HG02610 (cell line): ENCODE measurements around the gene RCAN3.
A peak's percentile ranks its signal among the peaks of the same experiment; 100 is the strongest.
"Not testable (repeated sequence)": the region's sequence is repeated elsewhere in the genome, so short reads cannot be mapped to it uniquely, and the experiment has no call there.

Experiments
- ATAC-seq: cut with Tn5 transposase; IDR thresholded peaks from one replicate; pipeline ENCODE4 v1.9.1; 2021; ENCODE audit warnings: mild to moderate bottlenecking, moderate library complexity; ENCODE audit not compliant: unreplicated experiment

Gene RCAN3

DNA sequence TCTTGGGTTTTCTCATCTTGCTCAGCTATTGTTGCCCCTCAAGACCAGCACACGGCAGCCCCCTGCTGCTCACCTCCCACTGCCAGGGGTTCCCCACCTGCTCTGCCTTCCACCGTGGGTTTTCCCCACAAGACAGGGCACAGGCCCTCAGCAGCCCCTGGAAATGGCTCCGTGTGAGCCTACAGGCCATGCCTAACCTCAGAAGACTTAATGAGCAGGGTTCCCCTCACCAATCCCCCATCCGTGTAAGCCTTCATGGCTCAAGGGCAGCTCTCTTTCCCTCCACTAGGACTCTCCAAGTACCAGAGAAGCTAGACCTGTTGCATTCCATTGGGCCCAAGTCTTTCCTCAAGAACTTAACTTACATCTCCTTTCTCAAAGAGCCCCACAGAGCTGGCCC is 18.4 kb upstream of the RCAN3 start:
- no peak for ATAC-seq

DNA sequence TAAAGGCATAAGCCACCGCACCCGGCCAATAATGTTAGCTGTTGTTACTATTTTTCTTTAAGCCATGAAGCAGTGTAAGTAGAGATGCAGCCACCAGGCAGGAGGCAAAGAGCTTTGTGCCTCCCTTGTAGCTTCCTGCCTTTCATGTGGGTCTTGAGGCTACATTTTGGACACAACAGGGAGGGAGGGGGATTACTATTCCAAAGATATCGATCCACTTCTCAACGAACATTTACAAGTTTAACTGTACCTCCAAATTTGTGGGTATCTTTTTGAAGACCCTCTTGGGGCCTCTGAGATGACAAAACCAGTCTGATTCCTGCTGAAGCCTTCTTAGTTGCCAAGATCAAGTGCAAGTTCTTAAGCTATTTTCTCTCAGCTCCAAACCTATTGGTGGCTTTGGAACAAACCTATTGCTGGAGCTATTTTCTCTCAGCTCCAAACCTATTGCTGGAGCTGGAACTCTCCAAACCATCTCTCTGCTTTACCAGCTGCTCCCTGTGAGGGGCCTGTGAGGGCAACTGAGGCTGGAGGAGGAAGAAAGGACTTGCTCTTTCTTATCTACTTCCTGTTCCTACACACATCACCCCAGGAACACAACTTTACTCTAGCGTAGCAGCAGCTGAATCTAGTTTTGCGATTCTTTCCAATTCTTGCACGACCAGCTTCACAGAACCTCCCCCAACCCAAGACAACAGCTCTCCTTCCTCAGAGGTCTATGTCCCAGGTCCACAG is 16.1 kb upstream of the RCAN3 start:
- ATAC-seq = no peak

DNA sequence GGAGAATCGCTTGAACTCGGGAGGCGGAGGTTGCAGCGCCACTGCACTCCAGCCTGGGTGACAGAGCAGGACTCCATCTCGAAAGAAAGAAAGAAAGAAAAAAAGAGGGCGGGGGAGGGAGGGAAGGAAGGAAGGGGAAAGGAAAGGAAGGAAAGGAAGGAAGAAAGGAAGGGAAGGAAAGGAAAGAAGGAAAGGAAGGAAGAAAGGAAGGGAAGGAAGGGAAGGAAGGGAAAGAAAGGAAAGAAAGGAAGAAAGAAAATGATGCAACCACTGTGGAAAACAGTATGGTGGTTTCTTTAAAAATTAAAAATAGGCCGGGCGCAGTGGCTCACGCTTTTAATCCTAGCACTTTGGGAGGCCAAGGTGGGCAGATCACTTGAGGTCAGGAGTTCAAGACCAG is 15.2 kb upstream of the RCAN3 start:
- ATAC-seq = no peak

DNA sequence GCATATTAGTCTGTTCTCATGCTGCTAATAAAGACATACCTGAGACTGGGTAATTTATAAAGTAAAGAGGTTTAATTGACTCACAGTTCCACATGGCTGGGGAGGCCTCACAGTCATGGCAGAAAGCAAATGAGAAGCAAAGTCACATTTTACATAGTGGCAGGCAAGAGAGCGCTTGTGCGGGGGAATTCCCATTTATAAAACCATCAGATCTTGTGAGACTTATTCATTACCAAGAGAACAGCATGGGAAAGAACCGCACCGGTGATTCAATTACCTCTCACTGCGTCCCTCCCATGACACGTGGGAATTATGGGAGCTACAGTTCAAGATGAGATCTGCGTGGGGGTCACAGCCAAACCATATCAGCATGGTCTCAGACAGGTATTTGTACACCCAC is 14.5 kb upstream of the RCAN3 start:
- ATAC-seq = not testable (repeated sequence)

DNA sequence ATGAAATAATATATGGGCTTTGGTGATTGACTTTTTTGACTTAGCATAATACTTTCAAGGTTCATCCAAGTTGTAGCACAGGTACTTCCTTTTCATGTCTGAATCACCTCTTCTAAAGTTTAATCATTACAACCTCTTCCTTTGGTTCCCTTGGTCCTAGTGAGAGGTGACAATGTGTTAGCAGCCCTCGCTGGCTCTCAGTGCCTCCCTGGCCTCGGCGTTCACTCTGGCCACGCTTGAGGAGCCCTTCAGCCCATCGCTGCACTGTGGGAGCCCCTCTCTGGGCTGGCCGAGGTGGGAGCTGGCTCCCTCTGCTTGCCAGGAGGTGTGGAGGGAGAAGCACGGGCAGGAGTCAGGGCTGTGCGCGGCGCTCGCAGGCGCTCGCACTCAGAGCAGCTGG is 13.0 kb upstream of the RCAN3 start:
- no peak for ATAC-seq

DNA sequence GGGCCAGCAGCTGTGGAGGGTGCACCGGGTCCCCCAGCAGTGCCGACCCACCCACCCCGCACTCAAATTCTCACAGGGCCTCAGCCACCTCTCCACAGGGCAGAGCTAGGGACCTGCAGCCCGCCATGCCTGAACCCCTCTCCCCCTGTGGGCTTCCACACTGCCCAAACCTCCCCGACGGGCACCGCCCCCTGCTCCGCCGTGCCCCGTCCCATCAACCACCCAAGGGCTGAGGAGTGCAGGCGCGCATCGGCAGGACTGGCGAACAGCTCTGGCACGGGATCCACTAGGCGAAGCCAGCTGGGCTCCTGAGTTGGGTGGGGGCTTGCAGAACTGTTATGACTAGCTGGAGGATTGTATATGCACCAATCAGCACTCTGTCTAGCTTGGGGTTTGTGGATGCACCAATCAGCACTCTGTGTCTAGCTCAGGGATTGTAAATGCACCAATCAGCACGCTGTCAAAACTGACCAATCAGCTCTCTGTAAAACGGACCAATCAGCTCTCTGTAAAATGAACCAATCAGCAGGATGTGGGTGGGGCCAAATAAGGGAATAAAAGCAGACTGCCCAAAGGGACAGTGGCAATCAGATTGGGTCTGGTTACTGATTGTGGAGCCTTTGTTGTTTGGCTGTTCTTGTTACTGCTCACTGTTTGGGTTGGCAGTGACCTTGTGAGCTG is 12.4 kb upstream of the RCAN3 start:
- ATAC-seq = no peak

DNA sequence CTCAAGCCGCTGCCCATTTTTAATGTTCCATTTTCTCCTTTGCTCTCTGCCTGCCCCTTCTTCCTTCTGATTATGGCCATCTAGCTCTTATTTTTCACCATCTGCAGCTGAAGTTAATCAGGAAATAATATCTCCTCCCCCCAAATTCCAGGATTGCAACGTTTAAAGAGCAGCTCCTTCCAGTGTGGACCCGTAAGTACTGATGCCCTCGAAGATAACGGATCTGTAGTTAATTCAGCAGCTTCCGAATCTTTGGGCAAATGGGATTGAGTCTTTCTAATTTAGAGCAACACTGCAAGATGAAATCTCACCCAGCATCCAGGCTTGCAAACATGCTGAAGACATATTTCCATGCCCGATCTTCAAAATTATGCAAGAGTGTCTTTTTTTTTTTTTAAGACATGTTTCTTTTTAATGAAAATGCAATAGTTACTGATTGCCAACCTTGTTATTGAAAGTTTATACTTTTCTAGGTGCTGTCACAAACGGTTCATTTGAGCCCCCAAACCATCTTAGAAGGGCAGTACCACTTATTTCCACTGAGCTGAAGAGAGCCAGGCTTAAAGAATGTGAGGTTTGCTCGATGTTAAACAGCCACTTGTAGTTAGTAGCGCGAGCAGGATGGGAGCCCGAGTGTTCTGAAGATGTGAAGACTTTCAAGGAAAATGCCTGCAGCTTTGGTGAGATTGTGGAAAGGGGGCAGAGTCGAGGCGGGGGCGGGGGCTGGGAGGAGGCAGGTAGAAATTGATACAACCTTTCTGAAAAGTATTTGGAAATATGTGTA is 10.9 kb upstream of the RCAN3 start:
- ATAC-seq = no peak

DNA sequence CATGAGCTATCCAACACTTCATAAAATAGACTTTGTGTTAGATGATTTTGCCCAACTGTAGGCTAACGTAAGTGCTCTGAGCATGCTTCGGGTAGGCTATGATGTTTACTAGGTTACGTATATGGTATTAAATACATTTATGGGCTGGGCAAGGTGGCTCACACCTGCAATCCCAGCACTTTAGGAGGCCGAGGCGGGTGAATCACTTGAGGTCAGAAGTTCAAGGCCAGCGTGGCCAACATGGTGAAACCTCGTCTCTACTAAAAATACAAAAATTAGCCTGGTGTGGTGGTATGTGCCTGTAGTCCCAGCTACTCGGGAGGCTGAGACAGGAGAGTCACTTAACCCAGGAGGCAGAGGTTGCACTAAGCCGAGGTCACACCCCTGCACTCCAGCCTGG is 9.7 kb upstream of the RCAN3 start:
- ATAC-seq = not testable (repeated sequence)

DNA sequence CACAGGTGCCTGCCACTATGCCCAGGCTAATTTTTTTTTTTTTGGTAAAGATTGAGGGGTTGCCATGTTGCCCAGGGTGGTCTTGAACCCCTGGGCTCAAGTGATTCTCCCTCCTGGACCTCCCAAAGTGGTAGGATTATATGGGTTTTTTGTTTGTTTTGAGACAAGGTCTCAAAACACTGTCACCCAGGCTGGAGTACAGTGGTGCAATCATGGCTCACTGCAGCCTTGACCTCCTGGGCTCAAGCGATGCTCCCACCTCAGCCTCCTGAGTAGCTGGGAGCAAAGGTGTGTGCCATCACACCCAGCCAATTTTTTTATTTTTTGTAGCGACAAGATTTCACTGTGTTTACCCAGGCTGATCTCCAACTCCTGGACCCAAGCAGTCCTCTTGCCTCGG is 8.9 kb upstream of the RCAN3 start:
- ATAC-seq = no peak

DNA sequence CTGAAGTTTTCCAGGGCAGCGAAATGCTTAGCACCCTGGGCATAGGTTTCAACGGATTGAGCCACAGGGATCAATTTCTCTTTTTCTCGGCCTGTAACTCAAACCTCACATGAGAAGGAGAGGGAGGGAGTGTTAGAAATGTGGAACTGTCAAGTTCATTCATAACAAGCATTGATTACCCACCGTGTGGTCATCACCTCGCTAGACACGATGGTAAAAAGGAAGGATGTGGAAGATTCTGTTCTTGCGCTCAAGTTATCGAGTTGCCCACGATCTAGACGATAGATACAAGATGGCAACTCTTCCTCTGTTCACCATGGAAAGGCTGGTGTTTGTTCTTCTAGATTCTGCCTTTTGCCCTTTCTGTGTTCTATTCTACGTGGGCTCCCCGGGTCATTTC is 4.0 kb upstream of the RCAN3 start:
- no peak for ATAC-seq

DNA sequence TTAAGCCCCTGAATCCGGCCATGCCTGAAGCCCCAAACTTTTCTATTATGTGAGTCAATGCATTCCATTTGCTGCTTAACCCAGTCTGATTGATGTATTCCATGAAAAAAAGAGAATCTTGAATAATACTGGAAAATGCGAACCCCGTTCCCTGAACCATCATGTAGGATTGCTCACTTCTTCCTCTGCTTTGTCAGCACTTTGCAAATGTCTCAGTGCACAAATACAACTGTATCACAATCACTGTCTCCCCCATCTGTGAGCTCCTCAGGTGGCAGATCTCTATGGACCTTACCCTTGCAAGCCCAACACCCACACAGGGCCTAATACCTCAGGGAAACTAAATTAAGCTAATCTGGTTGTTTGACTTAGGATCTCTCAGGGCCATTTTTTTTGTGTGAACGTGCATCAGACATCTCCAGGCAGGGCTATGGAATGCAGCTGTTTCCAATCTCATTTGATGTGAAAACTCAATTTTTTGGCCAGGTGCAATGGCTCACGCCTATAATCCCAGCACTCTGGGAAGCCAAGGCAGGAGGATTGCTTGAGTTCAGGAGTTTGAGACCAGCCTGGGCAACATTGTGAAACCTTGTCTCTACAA is 2.1 kb upstream of the RCAN3 start:
- no peak for ATAC-seq

DNA sequence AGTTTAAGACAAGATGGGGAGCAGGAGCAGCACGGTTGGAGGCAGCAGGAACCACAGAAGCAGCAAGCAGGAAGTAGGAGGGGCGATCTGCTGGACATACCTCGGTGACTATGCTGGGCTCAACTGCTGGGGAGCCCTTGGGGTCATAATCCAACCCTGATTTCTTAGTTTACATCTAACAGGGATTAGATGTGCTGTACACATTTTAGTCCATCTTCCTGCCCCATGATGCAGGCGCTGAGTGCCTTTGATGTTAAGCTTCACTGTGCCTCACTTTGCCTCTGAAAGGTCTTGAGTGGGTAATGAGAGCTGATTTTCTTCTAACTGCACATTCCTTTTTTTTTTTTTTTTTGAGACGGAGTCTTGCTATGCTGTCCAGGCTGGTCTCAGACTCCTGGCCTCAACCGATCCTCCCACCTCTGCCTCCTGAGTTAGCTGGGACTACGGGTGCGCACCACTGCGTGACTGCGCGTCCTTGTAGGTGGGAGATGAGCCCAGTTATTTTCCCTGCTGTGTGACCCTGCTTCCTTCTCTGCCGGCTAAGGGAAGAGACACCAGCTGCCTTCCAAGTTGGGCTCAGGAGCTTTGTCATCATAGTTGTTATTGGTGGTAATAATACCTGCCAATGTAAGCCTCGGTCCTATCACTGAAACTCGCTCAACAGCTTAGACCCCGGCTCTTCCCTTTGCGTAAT is 1.1 kb upstream of the RCAN3 start:
- no peak for ATAC-seq

DNA sequence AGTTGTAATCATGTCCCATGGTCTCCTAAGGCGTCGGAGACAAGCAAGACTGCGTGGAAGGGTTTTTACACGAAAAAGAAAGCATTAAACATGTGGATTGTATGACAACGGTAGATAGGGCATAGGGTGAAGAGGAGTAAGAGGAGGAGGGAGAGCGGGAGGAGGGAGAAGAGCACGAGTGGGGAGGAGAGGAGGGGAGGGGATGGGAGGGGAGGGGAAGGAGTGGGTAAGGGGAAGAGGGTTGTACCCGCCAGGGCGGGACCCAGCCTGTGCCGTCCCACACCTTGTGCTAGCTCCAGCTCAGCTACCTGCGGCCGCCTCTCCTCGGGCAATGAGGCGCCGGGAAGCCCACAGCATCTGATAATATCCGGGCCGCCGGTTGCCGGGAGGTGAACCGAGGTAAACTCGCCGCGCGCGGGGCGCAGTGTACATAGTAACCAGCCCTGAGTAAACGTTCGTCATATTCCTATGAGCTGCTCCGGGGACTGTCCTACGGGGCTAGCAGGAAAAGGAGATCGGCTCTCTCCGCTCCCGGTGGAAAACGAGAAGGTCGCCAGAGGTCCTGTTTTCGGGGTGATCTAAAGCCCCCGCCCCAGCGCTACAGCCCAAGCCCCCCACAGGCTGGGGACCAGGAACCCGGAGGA is 449 bp upstream of the RCAN3 start:
- ATAC-seq = peak; percentile 5

DNA sequence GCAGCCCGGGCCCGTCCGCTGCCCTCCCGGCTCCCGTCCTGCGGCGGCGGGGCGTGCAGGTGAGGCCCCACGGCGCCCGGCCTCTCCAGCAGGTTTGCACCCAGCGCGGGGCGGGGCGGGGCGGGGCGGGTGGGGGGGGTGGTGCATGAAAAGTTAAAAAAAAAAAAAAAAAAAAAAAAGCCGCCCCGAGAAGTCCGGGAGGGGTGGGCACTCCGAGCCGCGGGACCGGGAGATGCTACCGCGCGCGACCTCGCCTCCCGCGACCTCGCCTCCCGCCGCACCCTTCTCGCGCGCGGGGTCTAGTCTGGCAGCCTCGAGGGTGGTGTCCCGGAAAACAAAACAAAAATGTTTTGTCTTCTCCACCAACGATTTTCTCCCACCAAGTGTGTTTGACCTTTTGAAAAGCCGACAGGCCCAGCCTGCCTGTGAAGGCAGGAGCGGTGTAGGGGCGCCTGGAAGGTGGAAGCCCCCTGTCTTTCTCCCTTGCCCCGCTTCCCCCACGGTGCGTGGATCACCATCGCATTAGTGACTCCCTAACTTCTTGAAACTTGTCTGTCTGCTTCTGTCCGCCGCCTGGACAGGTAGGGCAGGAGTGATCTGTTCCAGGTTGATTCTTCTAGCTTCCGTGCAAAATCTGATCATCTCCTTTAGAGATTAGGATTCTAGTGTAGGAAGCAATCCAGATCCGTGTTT is 569 bp downstream of the RCAN3 start:
- ATAC-seq = peak; percentile 21

DNA sequence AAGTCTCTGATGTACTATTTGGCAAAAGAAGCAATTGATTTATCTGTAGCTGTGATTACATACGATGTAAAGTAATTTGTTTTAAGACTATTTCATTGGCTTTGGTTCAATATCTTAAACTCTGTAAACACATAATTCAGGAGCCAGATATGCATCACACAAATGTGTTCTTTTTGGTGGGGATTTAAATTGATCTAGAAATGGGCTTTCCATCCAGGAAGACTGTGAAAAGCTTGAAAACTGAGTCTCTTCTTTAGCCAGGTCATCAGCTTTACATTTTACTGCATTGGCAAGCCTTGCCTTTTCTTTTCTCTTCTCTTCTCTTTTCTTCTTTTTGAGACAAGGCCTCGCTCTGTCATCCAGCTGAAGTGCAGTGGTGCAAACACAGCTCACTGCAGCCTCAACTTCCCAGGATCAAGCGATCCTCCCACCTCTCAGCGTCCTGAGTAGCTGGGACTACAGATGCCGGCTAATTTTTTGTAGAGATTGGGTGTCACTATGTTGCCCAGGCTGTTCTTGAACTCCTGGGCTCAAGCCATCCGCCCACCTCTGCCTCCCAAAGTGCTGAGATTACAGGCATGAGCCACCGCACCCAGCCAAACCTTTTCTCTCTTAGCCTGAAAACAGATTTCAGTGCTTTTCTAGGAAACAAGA is 1.4 kb downstream of the RCAN3 start:
- ATAC-seq = no peak

DNA sequence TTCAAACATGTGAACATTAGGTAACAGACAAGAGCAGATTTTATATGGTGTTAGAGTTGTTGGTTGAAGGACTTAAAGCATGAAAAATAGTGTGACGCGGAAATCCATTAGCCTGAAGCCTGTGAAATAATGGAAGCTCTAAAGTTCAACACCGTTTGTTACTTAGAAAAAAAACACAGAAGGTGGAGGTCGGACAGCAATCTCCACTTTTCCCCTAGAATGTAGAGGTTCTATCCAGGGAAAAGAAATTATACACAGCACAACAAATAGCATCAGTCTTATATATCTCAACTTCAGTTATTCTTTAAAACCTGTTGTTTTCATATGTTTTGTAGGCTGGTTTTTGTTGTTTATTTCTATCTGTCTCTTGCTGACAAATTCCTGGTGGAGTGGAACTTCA is 1.9 kb downstream of the RCAN3 start:
- no peak for ATAC-seq

DNA sequence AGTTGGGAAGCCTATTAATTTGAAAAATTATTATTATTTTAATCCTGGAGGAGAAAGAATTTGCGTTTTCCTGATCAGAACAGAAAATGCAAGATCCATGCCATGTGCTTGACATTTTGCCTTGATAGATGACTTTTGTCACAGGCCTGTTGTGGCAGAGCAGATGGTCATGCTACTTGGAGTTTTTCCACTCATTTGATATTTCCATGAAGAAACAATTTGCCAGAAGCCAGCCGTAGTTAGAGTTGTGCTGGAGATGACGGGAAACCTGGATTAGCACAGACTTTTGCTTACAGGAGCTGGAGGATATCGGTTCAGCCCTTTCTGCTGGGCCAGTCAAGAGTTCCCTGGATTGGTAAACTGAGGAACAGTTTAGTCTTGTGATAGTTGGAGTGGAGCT is 3.2 kb downstream of the RCAN3 start:
- ATAC-seq = no peak

DNA sequence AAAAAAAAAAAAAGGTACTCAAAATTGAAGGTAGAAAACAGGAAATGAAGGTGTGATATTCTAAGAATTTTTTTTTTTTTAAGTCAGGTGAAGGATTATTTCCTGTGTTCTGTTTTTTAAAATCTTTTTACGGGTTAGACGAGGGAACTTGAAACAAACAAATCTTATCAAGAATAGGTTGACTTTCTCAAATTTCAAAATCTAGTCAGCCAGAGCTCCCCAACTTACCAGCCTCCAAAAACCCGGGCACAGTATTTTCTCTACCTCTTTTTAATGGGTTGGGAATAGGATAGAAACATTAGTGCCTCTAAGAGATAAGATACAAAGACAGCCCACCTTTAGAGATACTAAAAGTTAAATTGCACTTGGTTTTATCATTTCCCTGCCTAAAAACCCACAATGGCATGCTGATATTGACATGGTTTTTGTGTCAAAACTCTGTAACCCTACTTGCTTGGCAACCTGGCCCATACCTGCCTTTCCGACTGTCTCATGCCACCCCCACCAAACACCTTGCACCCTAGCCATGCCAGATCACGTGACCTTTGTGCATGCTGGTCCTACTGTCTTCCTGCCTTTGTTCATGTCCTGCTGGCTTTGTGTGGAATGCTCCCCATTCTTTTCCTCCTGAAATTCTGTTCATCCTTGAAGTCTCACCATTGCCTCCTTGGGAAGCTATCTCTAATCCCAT is 4.2 kb downstream of the RCAN3 start:
- ATAC-seq = no peak

DNA sequence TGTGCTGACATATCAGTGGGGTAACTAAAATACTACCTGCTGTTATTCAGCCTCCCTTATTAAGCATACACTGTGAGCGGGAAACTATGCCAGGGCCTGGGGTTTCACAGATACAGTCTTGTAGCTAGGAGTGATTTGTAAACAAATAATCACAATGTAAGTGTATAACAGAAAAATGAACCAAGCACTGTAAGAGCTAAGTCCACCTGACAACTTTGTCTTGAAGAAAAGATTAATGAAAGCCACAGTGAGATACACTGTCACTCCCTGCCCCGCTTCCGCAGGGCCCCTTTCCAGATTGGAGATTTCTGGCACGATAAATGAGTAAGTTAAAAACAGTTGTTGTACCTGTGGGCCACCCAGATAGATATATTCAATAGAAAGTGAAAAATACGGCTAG is 4.8 kb downstream of the RCAN3 start:
- ATAC-seq = no peak
